Pons (tissue), 1 donor: ENCODE measurements around the gene COL15A1.
A peak's percentile ranks its signal among the peaks of the same experiment; 100 is the strongest.

Source experiments
- DNase-seq: peaks from one replicate; pipeline ENCODE4 v3.0.0-alpha.2; 2016; ENCODE audit warnings: low spot score

The COL15A1 gene

DNA sequence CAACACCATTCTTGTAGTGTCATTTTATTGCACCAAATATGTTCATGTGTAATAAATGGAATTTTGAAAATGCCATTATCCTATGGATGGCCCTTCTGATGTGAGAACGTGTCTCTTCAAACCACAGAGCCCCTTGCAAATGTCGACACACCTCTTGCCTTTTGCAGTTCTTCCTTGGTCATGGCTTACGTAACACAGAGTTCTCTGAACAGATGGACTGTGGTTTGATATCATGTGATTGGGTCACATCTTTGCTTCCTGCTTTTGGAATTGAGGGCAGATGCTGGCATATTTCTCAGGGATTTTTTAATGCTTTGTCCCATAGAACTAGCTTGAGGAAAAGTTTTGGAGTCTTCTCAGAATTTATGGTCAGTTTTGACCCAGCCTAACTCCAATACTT lies 165.8 kb downstream of the COL15A1 start:
- peak; percentile 86 for DNase-seq

GRCh38 chr9:99112750-99113413 lies 169.2 kb downstream of the COL15A1 start:
- no peak for DNase-seq

- DNase-seq, result no peak
Observed at GRCh38 chr9:99113414-99114048, 169.8 kb downstream of the COL15A1 start.

DNA sequence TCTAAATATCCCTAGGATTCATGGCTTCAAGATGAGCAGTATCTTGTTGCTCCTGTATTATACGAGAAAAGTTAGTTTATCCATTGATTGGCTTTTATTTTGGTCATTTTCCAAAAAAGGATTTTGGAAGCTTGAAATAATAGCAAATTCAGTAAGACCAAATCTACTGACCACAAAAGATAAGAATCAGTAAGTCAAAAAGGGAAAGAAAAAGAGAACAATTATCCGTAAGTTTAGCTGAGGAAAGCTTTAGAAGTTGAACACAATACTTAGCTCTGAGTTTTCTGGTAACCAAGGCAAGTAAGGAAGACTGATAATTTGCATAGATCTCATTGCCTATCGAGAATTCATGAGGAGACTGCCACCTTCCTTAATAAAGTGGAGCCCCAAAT lies 170.3 kb downstream of the COL15A1 start:
- no peak for DNase-seq

GRCh38 chr9:99114846-99115500 lies 171.3 kb downstream of the COL15A1 start:
- peak; percentile 67 for DNase-seq

- no peak for DNase-seq
Observed at GRCh38 chr9:99116003-99116411, 172.3 kb downstream of the COL15A1 start.

- no peak for DNase-seq
Observed at GRCh38 chr9:99118782-99119466, 175.2 kb downstream of the COL15A1 start.

GRCh38 chr9:99119976-99120655 lies 176.4 kb downstream of the COL15A1 start:
- DNase-seq, result no peak
